NCI-H2171 treated with DMSO at 0.1 percent for 48 hours (cell line): ENCODE data around the gene AKIRIN1.
"Not testable (repeated sequence)": the region's sequence is repeated elsewhere in the genome, so short reads cannot be mapped to it uniquely, and the experiment has no call there.

Experiments
- DNase-seq: peaks from one replicate; lab custom pipeline; 2025; lab: John Stamatoyannopoulos, UW

AKIRIN1 gene, protein sequence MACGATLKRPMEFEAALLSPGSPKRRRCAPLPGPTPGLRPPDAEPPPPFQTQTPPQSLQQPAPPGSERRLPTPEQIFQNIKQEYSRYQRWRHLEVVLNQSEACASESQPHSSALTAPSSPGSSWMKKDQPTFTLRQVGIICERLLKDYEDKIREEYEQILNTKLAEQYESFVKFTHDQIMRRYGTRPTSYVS

DNA sequence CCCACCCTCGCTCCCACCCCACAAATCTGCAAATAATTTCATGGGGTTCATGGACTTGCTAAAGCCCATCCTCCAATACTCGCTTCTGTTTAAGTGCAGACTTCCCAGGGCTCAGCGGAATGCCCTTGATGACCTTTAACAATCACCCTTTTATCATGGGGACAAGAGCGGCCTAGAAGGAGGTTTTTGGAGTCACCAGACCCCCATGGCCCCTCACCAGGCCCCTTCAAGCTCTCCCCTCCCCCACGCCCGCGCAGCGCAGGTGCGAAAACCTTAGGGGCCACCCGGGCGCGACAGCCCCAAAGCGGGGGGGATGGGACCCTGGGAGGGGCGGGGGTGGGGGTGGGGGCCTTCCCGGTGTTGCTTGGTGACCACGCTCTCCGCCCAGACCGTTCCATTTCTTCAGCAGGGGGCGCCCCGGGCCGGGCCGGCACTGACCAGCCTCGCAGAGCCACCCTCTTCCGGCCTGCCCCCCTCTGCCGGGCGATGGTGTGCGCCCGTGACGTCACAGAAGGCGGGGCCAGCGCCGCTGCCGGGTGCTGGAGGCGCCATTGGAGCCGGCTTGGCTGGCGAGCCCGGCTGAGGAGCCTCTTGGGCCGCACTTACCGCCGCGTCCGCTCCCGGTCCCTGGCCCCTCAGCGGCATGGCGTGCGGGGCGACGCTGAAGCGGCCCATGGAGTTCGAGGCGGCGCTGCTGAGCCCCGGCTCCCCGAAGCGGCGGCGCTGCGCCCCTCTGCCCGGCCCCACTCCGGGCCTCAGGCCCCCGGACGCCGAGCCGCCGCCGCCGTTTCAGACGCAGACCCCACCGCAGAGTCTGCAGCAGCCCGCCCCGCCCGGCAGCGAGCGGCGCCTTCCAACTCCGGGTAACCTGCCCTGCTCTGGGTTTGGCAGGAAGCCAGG is at the start of gene AKIRIN1:
Gene AKIRIN1, plus strand, starts transcription at position 539 of the 900 bp plus-strand sequence. Its CDS starts 105 bp downstream, at position 644.
- peak; percentile 93 for DNase-seq

GRCh38 chr1:38941527-38942019 is 49.5 kb upstream of the AKIRIN1 start, which contains the start of gene RHBDL2:
Gene RHBDL2, minus strand, starts transcription at chr1:38941830. Its CDS starts 22,618 bp downstream, at chr1:38919212.
- DNase-seq: no peak

DNA sequence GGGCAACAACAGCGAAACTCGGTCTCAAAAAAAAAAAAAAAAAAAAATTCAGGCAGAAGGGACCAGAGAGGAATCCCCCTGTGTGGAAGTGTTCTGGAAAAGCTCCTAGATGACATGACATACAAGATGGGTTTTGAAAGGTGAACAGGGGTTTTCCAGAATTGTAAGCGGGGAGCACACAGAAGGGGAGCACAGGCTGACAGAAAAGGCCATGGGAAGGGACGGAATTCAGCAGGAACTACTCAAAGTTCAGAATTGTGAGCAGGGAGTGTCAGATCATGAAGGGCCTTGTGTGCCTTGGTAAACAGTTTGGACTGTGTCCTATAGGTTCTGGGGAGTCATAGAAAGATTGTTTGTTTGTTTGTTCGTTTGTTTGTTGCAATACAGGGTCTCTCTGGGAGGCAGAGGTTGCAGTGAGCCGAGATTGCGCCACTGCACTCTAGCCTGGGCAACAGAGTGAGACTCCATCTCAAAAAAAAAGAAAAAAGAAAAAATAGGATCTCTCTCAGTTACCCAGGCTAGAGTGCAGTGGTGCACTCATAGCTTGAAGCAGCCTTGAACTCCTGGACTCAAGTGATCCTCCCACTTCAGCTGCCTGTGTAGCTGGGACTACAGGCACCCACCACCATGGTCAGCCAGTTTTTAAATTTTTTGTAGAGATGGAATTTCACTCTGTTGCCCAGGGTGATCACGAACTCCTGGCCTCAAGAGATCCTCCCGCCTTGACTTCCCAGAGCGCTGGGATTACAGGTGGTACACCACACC is 48.2 kb upstream of the AKIRIN1 start:
- DNase-seq: no peak

GRCh38 chr1:38944547-38944946 is 46.5 kb upstream of the AKIRIN1 start:
- DNase-seq: no peak

- no peak for DNase-seq
Measured at GRCh38 chr1:38950553-38950952, 40.5 kb upstream of the AKIRIN1 start.

DNA sequence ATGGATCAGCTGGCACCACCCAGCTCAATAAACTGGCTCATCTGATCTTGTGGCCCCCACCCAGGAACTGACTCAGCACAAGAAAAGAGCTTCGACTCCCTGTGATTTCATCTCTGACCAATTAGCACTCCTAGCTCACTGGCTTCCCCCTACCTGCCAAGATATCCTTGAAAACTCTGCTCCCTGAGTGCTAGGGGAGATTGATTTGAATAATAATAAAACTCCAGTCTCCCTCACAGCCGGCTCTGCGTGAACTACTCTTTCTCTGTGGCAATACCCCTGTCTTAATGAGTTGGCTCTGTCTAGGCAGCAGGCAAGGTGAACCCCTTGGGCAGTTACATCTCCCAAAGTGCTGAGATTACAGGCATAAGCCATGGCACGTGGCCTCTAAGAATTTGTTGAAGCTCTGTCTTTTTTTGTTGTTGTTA is 37.6 kb upstream of the AKIRIN1 start:
- no peak for DNase-seq

DNA sequence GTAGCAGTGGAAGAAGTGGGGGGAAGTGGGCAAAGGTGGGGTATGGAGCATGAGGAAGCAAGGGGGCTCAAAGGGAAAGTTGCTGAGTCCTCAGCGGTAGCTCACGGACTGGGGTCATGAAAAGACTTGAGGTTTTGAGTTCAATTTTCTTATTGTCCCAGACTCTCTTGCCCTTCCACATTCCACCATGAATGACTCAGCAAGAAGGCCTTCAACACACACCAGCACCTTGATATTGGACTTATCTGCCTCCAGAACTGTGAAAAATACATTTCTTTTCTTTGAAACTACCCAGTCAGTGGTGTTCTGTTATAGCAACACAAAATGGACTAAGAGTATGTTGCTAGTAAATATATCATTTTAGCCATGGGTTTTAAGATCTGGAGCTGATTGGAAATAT is 32.1 kb upstream of the AKIRIN1 start:
- no peak for DNase-seq

GRCh38 chr1:38962113-38962512 is 29.0 kb upstream of the AKIRIN1 start:
- no peak for DNase-seq

GRCh38 chr1:38962560-38962959 is 28.5 kb upstream of the AKIRIN1 start:
- no peak for DNase-seq

DNA sequence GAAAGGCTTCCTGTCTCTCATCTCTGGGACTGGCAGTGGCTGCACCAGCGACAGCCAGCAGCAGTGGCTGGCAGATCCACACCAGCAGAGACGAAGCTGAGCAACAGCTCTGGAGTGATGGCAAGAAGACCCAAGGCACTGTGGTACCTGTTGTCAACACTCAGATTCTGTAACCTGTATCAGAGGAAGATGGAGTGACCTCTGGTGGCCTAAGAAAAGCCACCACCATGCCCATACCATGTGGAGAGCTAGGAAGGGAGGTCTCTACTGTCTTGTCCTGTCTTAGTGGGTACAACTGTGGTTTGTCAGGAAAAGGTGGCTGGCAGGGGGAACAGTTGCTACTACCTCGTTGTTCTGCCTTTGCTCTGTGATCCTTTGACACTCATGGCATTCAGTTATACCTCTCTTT is 26.9 kb upstream of the AKIRIN1 start:
- DNase-seq: no peak

GRCh38 chr1:38973145-38973544 is 17.9 kb upstream of the AKIRIN1 start:
- not testable (repeated sequence) for DNase-seq

DNA sequence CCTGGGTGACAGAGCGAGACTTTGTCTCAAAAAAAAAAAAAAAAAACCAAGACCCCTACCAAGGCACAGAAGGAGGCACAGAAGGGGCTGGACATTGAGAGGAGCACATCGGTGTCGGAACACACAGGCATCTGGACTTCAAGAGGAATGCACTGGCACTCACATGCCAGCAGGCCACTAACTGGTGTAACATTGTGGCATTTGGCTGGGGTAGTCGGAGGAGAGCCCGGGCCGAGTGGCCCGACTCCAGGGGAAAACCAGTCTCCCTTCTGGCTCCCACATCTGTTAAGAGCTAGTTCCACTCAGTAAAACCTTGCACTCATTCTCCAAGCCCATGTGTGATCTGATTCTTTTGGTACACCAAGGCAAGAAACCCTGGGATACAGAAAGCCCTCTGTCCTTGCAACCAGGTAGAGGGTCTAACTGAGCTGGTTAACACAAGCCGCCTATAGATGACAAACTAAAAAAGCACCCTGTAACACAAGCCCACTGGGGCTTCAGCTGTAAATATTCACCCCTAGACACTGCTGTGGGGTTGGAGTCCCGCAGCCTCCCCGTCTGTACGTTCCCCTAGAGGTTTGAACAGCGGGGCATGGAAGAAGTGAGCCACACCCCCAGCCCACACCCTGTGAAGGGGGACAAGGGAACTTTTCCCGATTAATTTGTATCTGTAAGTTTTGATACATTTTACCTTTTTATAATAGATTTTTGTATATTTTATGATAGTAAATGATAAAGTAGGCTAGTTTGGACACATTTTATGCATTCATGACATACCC is 17.2 kb upstream of the AKIRIN1 start:
- no peak for DNase-seq

GRCh38 chr1:38977399-38978244 is 13.5 kb upstream of the AKIRIN1 start:
- not testable (repeated sequence) for DNase-seq

DNA sequence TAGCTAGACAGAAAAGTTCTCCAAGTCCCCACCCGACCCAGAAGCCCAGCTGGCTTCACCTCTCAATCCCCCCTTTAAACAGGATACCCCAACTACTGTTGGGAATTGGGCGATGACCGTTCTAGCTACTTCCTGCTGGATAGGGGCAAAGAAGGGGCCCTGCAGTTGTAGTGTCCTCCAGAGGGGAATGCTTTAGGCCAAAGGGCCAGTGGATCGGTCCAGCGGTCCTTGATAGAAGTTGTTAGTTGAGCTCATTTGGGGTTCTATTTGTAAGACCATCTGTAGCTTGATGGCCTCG is 12.9 kb upstream of the AKIRIN1 start:
- not testable (repeated sequence) for DNase-seq

- DNase-seq: not testable (repeated sequence)
Measured at GRCh38 chr1:38979380-38979779, 11.7 kb upstream of the AKIRIN1 start.

DNA sequence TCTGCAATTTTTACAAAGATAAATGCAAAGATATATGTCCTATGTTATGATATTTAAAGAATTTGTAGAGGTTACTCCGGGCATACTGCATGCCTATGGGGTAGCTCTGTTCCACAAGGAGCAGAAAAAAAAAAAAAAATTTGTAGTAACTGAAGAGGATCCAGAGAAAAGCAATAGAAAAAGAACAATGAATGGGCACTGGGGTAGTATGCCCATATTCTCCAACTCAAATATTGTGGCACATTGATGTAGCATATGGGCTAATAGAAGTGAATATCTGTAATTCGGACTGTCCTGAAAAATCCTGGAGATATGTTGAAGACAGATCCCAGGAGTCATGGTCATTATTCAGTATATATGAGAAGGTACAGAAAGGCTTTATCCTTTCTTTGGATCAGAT is 1.1 kb upstream of the AKIRIN1 start:
- no peak for DNase-seq

DNA sequence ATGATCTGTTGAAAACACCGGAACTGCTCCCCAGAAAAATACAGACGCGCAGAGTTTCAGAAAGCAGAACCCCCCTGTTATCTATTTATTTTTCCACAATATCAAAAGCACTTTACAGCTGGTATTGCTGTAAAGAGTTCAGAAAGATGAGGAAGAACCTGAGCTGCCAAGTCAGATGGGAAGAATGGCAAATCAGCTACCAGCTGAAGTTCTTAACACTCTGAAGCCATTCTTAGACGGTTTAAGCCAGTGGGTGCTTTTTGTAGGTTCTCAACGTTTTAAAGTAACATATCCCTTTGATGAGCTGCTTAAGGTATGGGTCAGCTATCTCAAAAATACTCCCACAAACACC is 714 bp upstream of the AKIRIN1 start:
- peak; percentile 58 for DNase-seq

DNA sequence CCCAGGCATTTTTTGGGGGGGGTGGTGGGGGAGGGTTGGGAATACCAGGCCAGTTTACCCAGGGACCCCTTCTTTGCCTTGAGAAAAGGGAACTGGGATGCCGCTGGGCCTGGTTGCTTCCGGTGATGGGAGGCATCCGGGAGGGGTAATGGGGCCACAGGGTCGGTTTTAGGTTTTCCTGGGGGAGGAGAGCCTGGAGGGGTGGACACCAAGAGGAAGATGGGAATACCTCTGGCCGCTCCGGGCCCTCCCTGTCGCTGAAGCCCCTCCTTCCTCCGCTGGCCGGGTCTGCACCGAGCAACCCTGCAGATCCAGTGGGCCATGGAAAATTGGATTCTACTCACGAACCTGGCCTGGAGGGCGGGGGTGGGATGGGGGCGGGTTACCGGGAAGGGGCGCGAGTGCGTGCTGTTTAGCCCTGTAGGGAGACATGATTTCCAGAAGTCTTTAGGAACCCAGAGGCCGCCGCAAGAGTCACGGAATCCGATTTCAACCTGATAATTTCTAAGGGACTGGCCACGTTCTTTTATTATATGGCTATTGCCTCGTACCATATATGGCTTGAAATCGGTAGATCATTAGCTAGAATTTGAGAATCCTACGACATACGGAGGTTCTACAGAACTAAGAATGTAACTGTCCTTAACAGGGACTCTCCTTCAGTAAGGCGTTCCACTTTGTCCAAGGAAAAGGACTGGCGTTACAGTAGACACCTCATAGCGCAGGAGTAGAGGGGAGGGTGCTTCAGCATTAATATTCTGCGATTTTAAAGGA is 749 bp downstream of the AKIRIN1 start:
- DNase-seq: no peak

- no peak for DNase-seq
Measured at GRCh38 chr1:38992412-38993111, 1.5 kb downstream of the AKIRIN1 start.
